ENCODE measurements around the gene NEK3.
"Not testable (repeated sequence)": the region's sequence is repeated elsewhere in the genome, so short reads cannot be mapped to it uniquely, and the experiment has no call there.

The NEK3 gene

DNA sequence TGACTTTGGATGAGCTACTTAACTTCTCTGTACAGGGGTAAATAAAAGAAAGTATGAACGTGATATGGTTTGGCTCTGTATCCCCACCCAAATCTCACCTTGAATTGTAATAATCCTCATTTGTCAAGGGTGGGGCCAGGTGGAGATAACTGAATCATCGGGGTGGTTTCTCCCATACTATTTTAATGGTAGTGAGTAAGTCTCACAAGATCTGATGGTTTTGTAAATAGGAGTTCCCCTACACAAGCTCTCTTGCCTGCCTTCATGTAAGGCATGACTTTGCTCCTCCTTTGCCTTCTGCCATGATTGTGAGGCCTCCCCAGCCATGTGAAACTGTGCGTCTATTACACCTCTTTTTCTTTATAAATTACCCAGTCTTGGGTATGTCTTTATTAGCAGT is 74.4 kb downstream of the NEK3 start:
- H3K4me3 Mint-ChIP-seq; H3K36me3 Mint-ChIP-seq (ENCODE audit: low read depth); H3K9me3 Mint-ChIP-seq; H3K4me1 Mint-ChIP-seq (ENCODE audit: low read depth); H3K27ac Mint-ChIP-seq; DNase-seq (ENCODE audit: low spot score): not testable (repeated sequence)
- peaks cover 15% of the 10 kb centered on the region for H3K27me3 Mint-ChIP-seq (ENCODE audit: low read depth)
